Left lung (tissue), 10 donors: ENCODE measurements around the gene PKHD1. TPM values are rescaled to one million over a fixed set of nuclear protein-coding genes. Genes with fewer than 3 reads are reported as not detected.
A peak's percentile ranks its signal among the peaks of the same experiment; 100 is the strongest.

Experiments used
- ATAC-seq: fragments of 200-7000 bp; cut with Tn5 transposase; one replicate; pipeline ENCODE4 v1.9.1; 2020; ENCODE audit warnings: moderate library complexity
- DNase-seq, 4 donors: peaks; one replicate each; pipeline ENCODE4 v3.0.0-alpha.2; 2013 to 2020
- H3K27ac ChIP-seq, 2 donors: fragments of 200-600 bp; sonication (generic) in 1 of 2; one replicate each; pipeline versions ENCODE4 v1.5.0 to v1.8.0; 2020 to 2021
- H3K27me3 ChIP-seq, 2 donors: fragments of 200-600 bp; sonication (generic) in 1 of 2; one replicate each; pipeline versions ENCODE4 v1.5.0 to v1.8.0; 2020 to 2021
- H3K36me3 ChIP-seq, 2 donors: fragments of 200-600 bp; sonication (generic) in 1 of 2; one replicate each; pipeline versions ENCODE4 v1.5.0 to v1.8.0; 2020 to 2021
- H3K4me1 ChIP-seq, 2 donors: fragments of 200-600 bp; one replicate each; pipeline ENCODE4 v1.8.0; 2021
- H3K4me3 ChIP-seq, 2 donors: fragments of 200-600 bp; sonication (generic) in 1 of 2; one replicate each; pipeline versions ENCODE4 v1.5.0 to v1.8.0; 2020 to 2021; ENCODE audit warnings: mild to moderate bottlenecking in 1 of 2
- H3K9me3 ChIP-seq, 2 donors: fragments of 200-600 bp; sonication (generic) in 1 of 2; one replicate each; pipeline versions ENCODE4 v1.5.0 to v1.8.0; 2020 to 2021
- intact Hi-C, 2 donors: fragments of 100-400 bp; cut with DNase I; formaldehyde crosslinking; loops; one replicate each; pipeline versions ENCODE4 v1.11.2 to v1.14.2; 2022
- polyA plus RNA-seq, 6 donors: library from polyadenylated mRNA; unstranded; fragments of 120-200 nt; gene quantifications; one replicate each; pipeline ENCODE4 v1.2.1, GENCODE V29; 2013; ENCODE audit not compliant: insufficient read length in 6 of 6
- total RNA-seq, 2 donors: library from RNA; stranded (reverse); fragmentation: NEBNext Ultra II Directional; extraction: Animal tissue kit (Norgen Biotek cat#: 25700); gene quantifications; one replicate each; pipeline ENCODE4 v1.2.1, GENCODE V29; 2021
- TF ChIP-seq, protein P1 (sequence below), 2 donors: fragments of 200-600 bp; sonication (generic) in 1 of 2; IDR thresholded peaks; one replicate each; pipeline versions ENCODE4 v1.5.0 to v1.8.0; 2021; ENCODE audit warnings: antibody characterized with exemption in 2 of 2
- donor health status: DM: no; HTN: yes; CAD: no.
- donor health status: DM: no; HTN: no; CAD: no.

Gene PKHD1
- total and polyA plus RNA-seq, 8 donors, result 0.29 to 7.9 (median 6.2) TPM

DNA sequence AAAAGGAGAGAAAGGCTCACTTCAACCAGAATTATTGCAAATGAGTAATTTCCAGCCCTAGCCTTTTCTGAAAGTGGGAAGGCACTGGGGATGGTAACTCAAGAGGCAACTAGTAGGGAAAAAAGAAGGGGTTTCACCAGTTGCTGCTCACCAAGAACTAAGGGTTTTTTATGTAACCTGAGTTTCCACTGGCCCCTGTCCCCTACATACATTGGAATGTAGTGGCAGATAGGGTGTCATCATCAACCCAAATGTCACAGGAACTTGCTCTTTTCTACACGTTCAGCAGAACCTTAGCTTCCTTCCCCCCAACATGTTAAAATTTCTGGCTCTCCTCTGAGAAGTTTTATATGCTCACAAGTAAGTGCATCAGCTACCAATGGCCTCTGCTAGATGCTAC lies 38.2 kb upstream of the PKHD1 start:
- ATAC-seq, result no peak
- Histone ChIP-seq H3K4me1 (no peaks in the 10 kb centered on the region), H3K27me3 (no peaks in the 10 kb centered on the region), H3K4me3 (no peak overlapping the region), H3K36me3 (no peaks in the 10 kb centered on the region), H3K9me3 (no peaks in the 10 kb centered on the region), H3K27ac (no peak overlapping the region)
- intact Hi-C loops, result no loop called here
- TF ChIP-seq, protein P1, sequence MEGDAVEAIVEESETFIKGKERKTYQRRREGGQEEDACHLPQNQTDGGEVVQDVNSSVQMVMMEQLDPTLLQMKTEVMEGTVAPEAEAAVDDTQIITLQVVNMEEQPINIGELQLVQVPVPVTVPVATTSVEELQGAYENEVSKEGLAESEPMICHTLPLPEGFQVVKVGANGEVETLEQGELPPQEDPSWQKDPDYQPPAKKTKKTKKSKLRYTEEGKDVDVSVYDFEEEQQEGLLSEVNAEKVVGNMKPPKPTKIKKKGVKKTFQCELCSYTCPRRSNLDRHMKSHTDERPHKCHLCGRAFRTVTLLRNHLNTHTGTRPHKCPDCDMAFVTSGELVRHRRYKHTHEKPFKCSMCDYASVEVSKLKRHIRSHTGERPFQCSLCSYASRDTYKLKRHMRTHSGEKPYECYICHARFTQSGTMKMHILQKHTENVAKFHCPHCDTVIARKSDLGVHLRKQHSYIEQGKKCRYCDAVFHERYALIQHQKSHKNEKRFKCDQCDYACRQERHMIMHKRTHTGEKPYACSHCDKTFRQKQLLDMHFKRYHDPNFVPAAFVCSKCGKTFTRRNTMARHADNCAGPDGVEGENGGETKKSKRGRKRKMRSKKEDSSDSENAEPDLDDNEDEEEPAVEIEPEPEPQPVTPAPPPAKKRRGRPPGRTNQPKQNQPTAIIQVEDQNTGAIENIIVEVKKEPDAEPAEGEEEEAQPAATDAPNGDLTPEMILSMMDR (IDR thresholded peaks at IDR 0.05), result no peak
- no peak for DNase-seq

DNA sequence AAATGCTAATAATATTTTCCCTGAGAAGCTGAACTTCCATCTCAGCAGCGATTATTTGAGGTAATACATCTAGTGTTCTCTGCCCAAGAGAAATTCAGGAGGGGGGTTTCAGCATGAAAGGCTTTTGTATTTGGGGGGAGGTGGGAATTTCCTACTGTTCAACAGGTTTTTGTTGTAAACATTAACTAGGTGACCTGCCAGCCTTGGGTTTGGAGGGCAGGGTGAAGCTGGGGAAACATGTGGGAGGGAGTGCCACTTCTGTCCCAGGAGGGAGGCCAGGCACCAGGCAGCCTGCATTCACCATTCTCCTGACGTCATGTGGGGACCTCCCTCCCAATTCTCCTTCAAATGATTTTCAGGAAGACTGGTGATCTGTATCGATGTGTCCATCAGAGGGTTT lies 37.7 kb upstream of the PKHD1 start:
- Histone ChIP-seq H3K9me3 (no peaks in the 10 kb centered on the region), H3K4me3 (no peak overlapping the region), H3K27ac (no peak overlapping the region), H3K4me1 (no peaks in the 10 kb centered on the region), H3K27me3 (no peaks in the 10 kb centered on the region), H3K36me3 (no peaks in the 10 kb centered on the region)
- intact Hi-C loops, result no loop called here
- ATAC-seq, result no peak
- TF ChIP-seq, protein P1 (IDR thresholded peaks at IDR 0.05), result no peak
- DNase-seq, result peak in 1 of 4 donors; percentile 16

DNA sequence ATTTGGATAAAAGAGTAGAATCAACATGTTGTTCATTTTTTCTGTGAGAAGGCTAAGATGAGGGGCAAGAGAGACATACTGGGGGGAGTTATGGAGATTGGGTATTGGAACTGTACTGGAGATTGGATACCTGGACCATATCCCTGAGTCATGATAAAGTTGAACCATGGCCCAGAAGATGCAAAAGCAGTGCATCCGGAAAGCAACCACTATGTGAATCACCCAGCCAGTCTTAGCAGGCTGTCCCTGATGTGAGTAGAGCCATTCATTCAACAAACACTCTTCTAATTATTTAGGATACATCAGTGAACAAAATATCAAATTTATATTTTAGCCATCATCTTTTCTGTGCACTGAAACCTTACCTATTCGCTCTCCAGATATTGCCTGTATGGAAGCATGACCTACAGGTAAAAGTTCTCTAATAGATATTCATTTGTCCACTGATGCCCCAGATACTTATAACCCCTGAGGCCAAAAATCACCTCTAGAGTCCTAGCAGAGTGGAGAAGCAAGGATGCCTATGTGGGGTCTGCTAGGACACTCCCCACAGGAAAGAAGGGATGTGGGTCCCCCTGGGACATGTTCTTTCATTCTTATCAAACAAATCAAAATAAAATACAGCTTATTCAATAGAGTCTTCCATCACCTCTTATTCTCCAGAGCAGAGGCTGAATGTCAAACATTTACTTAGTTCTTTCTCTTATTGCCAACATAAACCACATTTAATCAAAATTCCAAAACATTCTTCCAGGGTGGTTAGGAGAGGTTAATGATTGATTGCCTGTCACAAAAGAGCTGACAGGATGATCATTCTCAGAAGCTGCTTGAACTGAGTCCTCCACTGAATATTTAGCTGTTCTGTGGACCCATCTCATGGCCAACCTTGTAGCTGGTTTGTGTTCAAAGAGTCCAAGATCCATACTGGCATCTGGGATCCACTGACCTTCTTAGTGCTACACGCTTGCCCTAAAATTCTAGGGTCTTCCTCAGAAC lies 37.0 kb upstream of the PKHD1 start:
- Histone ChIP-seq H3K4me1 (no peaks in the 10 kb centered on the region), H3K4me3 (no peak overlapping the region), H3K27me3 (no peaks in the 10 kb centered on the region), H3K9me3 (peaks cover 0 to 4% of the 10 kb centered on the region in 2 donors), H3K36me3 (no peaks in the 10 kb centered on the region), H3K27ac (no peak overlapping the region)
- intact Hi-C loops, result no loop called here
- no peak for DNase-seq
- TF ChIP-seq, protein P1 (IDR thresholded peaks at IDR 0.05), result no peak
- no peak for ATAC-seq

DNA sequence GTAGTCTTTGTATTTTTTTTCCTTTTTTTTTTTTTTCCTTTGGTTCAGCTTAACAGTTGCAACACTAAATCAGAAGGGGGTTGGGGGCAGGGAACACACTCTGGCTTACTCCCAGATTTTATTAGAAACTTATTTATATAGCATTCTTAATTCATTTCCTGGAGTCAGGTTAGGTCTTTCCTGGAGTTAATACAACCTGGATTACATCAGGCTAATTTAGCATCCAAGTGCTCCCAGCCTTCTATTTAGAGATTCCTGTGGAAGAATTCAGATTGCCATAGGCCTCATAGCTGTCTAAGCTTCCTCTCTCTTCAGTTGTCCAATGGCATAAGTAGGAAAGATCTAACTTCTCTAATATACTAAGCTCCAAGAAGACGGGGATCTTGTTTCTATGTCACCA lies 35.8 kb upstream of the PKHD1 start:
- intact Hi-C loops, result no loop called here
- H3K4me1 ChIP-seq, result no peaks in the 10 kb centered on the region
- H3K9me3 ChIP-seq, result peaks cover 0 to 4% of the 10 kb centered on the region in 2 donors
- TF ChIP-seq, protein P1 (IDR thresholded peaks at IDR 0.05), result no peak
- no peaks in the 10 kb centered on the region for H3K36me3 ChIP-seq
- H3K27me3 ChIP-seq, result no peaks in the 10 kb centered on the region
- DNase-seq (no peak), ATAC-seq (no peak)
- no peak overlapping the region for H3K4me3 ChIP-seq
- no peak overlapping the region for H3K27ac ChIP-seq

DNA sequence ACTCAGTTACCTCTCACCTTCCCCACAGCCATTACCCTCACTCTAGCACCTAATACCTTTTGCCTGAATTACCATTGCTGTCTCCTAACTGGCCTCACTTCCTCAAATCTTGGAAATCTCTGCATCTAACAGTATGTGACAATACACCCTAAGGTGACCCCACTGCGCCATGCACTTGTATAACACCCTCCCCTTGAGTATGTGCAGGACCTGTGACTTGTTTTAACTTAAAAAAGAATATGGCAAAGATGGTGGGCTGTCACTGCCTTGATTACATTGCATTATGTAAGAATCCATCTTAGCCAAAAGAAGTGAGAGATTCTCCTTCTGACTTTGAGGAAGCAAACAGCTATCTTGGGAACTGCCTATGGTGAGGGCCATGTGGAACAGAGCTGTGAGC lies 29.9 kb upstream of the PKHD1 start:
- no peak overlapping the region for H3K27ac ChIP-seq
- H3K36me3 ChIP-seq, result no peaks in the 10 kb centered on the region
- TF ChIP-seq, protein P1 (IDR thresholded peaks at IDR 0.05), result no peak
- no peak for DNase-seq
- no peak overlapping the region for H3K4me3 ChIP-seq
- no peaks in the 10 kb centered on the region for H3K27me3 ChIP-seq
- intact Hi-C loops, result no loop called here
- peaks cover 0 to 4% of the 10 kb centered on the region in 2 donors for H3K9me3 ChIP-seq
- ATAC-seq, result no peak
- H3K4me1 ChIP-seq, result no peaks in the 10 kb centered on the region
